Measurements from ENCODE around the gene XAGE1A.

GRCh38 chrX:52507331-52507730, 11.7 kb downstream of the XAGE1A start:
- TF ChIP-seq POLR2AphosphoS5 (IDR thresholded peaks at IDR 0.05) (no peak), CTCF (IDR thresholded peaks at IDR 0.05) (no peak), POLR2A (IDR thresholded peaks at IDR 0.05) (no peak)
